HL-60 (cell line): Measurements from ENCODE around the gene ANO2.

Experiments
- CTCF ChIP-seq: IDR thresholded peaks from one replicate; pipeline ENCODE4 v1.5.1; 2011; ENCODE audit warnings: low read length, control low read depth, inconsistent platforms; ENCODE audit not compliant: insufficient read depth
- POLR2AphosphoS5 ChIP-seq: IDR thresholded peaks from 2 replicates; pipeline ENCODE4 v1.6.1; 2012; ENCODE audit warnings: low read depth
- REST ChIP-seq: IDR thresholded peaks from 2 replicates; pipeline ENCODE4 v1.6.1; 2012; ENCODE audit warnings: low read depth; ENCODE audit not compliant: insufficient replicate concordance
- SPI1 ChIP-seq: IDR thresholded peaks from 2 replicates; pipeline ENCODE4 v1.6.1; 2012; ENCODE audit warnings: low read depth, mild to moderate bottlenecking, borderline replicate concordance

- TF ChIP-seq REST = no peak
- TF ChIP-seq CTCF = no peak
- TF ChIP-seq POLR2AphosphoS5 = no peak
- no peak for TF ChIP-seq SPI1
These were observed 362.5 kb downstream of the ANO2 start for GRCh38 chr12:5582541-5582940.
